GM19351 (cell line): Measurements from ENCODE around the gene WNT11.
"Not testable (repeated sequence)": the region's sequence is repeated elsewhere in the genome, so short reads cannot be mapped to it uniquely, and the experiment has no call there.

Experiments used
- ATAC-seq: cut with Tn5 transposase; IDR thresholded peaks from one replicate; pipeline ENCODE4 v1.9.1; 2021; ENCODE audit warnings: mild to moderate bottlenecking, moderate library complexity; ENCODE audit not compliant: unreplicated experiment

The WNT11 gene

GRCh38 chr11:76203131-76203925, 3.0 kb downstream of the WNT11 start:
- no peak for ATAC-seq

- ATAC-seq, result no peak
These were observed 4.5 kb downstream of the WNT11 start for GRCh38 chr11:76201672-76202412.

DNA sequence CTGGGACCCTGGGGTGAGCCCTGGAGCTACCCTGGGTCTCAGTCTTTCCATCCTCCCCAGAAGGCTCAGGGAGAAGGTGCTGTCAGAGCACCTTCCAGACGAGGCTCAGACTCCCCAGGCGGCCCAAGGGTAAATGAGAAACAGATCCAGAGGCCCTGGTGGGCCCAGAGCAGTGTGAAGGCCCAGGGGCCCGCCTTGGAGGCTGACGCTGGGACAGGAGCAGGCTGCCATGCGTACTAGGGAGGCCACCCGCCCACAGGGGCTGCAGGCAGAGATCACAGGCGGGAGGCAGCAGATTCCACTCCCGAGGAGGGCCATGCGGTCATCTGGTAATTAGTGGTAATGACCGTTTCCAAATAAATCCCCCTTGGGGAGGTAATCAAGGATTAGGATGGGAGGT, 5.2 kb downstream of the WNT11 start:
- ATAC-seq, result no peak

- no peak for ATAC-seq
These were observed 6.0 kb downstream of the WNT11 start for GRCh38 chr11:76200006-76200940.

- not testable (repeated sequence) for ATAC-seq
These were observed 7.6 kb downstream of the WNT11 start for GRCh38 chr11:76198691-76199090.

GRCh38 chr11:76197941-76198640, 8.2 kb downstream of the WNT11 start:
- ATAC-seq, result no peak

GRCh38 chr11:76197332-76197731, 9.0 kb downstream of the WNT11 start:
- ATAC-seq, result no peak

- ATAC-seq, result no peak
These were observed 9.5 kb downstream of the WNT11 start for GRCh38 chr11:76196849-76197248.

DNA sequence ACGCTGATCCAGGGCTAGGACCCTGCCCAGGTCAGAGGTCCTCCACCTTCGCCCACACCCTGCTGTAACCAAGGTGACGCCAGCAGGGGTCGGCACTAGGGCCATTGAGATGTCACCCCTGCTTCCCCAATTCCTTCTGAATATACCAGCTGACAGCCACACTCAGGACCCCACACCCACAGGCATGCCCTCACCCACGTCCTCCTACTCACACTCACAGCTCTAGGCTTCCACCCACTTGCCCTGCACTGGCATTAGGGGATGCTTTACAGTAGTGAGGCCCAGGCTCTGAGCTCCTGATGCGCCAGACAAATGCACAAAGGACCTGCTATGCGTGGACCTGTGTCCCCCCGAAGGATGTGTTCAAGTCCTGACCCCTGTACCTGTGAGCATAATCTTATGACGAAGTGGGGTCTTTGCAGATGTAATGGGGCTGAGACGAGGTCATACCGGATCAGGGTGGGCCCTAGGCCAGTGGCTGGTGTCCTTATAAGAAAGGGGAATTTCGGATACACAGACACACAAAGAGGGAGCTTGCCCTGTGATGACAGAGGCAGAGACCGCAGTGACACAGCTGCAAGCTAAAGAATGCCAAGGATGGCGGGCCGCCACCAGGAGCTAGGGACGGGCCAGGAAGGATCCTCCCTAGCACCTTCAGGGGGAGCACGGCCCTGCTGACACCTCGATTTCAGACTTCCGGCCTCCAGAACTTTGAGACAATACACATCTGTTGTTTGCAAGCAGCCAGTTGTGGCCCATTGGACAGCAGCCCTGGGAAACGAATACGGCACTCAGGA, 11.2 kb downstream of the WNT11 start:
- ATAC-seq, result no peak

DNA sequence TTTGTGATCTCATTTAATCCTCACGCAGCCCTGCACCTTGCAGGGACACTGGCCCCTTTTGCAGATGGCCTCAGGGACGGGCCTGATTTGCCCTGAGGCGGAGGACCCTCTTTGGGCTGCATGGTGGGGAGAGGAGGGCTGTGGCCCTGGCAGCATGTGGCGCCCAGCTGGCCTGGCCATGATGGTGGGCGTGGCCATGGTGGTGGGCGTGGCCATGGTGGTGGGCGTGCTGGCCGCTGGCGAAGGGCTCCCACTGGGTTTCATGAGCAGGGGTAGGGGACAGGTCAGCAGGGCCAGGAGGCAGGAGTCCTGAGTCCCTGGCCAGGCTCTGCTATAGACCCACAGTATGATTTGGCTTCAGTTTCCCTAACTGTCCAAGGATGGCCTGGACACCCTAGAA, 13.1 kb downstream of the WNT11 start:
- ATAC-seq, result no peak

DNA sequence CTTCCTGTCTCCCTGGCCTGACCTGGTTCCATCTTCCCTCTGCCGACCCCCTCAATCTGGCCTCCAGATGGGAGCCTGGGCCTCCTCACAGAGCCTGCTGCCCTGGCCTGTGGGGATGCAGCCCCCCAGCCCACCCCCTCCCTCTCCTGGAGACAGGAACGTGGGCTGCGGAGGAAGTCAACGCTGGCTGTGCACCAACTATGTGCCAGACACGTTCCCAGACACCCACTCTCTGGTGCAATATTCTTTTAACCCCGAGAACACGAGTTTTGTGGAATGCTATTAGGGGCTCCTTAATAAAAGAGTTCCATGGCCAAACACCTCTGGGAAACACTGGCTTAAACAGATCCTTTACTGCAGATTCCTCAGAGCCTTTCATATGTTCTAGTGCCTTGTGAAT, 15.9 kb downstream of the WNT11 start:
- ATAC-seq, result no peak

- no peak for ATAC-seq
These were observed 16.6 kb downstream of the WNT11 start for GRCh38 chr11:76189682-76190081.

DNA sequence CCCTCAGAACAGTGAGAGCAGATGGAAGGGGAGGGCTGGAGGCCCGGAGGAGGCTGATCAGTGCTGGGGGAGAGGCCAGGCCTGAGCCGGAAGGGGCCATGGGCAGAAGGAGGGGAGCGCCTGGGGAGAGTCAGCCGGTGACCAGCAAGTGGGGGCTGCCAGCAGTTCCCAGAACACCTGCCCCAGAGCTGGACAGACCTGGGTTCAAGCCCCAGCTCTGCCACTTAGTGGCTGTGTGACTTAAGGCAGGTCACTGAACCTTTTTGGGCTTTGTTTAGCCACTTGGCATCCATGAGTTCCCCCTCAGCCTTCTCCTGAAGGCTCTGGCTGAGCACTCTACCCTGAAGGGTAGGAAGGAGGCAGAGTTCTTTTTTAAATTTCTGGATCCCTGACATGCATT, 17.4 kb downstream of the WNT11 start:
- ATAC-seq, result no peak

DNA sequence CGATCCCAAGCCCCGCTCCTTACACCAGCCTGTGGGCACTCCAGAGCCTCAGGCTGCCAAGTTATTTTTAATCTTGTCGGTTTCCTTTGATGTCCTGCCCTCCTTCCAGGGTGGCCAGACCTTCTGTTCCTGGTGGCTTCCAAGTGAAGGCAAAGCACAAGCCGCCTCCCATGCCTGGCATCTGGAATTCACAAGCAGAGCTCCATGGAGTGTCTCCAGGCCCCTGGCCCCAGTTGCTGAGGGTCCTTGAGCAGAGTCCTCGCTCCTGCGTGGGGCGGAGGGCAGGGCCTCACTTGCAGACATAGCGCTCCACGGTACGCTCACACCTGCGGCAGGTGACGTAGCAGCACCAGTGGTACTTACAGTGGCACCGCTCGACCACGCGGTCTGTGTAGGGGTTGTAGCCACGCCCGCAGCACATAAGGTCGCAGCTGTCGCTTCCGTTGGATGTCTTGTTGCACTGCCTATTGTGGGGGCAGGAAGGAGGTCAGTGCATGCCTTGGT, 19.5 kb downstream of the WNT11 start:
- ATAC-seq, result no peak

DNA sequence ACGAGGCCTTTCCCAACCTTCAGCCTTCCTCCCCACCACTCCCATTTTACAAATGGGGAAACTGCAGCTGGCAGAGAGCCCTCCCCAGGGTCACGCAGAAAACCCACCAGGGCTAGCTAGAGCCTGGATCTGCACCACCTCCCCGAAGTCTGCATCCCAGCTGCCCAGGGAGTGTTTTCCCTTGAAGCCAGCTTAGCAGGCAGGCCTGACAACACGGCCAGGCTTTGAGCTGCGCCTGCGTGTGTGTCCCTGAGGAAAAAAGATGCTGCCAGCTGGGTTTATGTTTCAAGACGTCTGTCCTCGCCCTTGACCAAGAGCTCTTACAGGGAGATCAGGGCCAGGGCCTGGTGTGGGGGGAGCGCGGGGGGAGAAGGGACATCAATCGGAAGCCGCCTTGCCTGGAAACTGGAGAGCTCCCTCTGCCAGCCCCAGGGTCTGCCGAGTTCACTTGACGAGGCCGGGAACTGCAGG, 20.3 kb downstream of the WNT11 start:
- no peak for ATAC-seq

GRCh38 chr11:76185511-76185910, 20.8 kb downstream of the WNT11 start:
- ATAC-seq, result no peak

DNA sequence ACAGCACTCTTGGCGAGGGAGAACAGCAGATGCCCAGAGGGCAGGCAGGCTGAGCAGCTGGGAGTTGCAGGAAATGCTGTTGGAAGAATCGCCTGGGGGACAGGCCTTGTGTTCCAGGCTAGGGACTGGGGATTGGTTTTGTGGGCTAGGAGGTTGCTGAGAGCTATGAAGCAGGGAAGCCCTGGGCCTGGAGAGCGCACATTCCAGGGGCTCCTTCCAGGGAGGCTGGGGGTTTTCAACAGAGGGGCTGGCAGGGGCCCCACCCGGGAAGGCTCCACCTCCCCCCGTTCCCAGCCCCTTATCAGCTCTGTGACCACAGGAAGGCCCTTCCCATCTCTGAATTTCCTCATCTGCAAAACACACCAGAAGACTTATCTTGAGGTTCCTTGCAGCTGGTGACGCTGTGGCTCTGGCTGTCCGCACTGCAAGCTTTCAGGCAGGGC, 21.7 kb downstream of the WNT11 start:
- no peak for ATAC-seq

DNA sequence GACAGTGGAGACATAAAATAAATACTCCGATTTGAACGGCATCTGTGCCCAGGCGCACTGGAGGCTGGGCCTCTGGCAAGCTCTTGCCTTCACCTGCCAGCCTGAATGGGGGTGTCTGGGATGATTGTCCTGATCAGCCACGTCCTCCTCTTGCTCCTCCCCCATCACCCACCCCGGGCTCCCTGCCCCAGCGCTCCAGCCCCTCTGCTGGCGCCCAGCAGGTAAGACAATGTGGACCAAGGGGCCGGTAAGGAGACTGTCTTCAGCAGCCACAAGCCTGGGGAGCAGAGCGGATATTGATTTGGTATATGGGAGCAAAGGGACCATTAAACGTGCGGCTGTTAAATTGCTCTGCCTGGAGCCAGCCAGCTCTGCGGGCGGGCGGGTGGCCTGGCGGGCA, 24.9 kb downstream of the WNT11 start:
- no peak for ATAC-seq

GRCh38 chr11:76179147-76179546, 27.2 kb downstream of the WNT11 start:
- ATAC-seq, result no peak
